ENCODE data around the gene CFAP53. TPM values are rescaled to one million over a fixed set of nuclear protein-coding genes. Genes with fewer than 3 reads are reported as not detected.
"Not testable (repeated sequence)": the region's sequence is repeated elsewhere in the genome, so short reads cannot be mapped to it uniquely, and the experiment has no call there.

Gene CFAP53
- total RNA-seq, 1 donor from 2014 or later: not detected

DNA sequence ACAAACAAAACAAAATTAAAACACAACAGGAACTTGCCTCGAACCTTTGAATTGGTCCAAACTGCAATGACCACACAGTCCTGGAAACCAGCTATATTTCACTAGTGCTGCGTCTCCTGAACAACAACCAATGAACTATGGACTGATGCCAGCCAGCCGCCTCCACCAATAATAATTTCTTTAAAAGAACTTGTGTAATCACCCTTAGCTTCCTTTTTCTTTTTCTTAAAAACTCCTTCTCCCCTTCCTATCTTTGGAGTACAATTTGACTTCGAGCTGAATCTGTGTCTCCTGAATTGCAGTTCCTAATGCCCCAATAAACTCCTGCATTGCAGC, 22.8 kb upstream of the CFAP53 start:
- intact Hi-C loops (cut with micrococcal nuclease): no loop called here
- no peak for ATAC-seq
- DNase-seq: no peak

DNA sequence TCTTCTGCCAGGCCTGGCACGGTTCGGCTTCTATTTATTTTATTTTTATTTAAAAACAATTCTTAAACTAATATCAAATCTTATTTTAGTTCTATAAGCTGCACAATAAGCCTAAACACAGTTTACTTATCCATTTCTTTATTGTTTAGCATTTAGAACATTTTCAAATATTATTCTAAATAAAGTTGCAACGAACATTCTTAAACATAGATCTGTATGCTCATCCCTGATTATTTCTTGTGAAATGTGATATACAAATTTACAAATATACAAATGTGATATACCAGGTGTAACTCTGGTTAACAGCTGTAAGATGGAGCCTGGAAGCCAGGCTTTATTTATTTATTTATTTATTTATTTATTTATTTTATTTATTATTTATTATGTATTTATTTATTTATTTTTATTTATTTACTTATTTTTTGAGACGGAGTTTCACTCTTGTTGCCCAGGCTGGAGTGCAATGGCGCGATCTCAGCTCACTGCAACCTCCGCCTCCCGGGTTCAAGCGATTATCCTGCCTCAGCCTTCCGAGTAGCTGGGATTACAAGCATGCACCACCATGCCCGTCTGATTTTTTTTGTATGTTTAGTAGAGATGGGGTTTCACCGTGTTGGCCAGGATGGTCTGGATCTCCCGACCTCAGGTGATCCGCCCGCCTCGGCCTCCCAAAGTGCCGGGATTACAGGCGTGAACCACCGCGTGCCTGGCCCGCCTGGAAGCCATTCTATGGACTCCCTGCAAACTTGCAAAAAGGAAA, 22.2 kb upstream of the CFAP53 start:
- intact Hi-C loops (cut with micrococcal nuclease); ATAC-seq; DNase-seq: not testable (repeated sequence)

DNA sequence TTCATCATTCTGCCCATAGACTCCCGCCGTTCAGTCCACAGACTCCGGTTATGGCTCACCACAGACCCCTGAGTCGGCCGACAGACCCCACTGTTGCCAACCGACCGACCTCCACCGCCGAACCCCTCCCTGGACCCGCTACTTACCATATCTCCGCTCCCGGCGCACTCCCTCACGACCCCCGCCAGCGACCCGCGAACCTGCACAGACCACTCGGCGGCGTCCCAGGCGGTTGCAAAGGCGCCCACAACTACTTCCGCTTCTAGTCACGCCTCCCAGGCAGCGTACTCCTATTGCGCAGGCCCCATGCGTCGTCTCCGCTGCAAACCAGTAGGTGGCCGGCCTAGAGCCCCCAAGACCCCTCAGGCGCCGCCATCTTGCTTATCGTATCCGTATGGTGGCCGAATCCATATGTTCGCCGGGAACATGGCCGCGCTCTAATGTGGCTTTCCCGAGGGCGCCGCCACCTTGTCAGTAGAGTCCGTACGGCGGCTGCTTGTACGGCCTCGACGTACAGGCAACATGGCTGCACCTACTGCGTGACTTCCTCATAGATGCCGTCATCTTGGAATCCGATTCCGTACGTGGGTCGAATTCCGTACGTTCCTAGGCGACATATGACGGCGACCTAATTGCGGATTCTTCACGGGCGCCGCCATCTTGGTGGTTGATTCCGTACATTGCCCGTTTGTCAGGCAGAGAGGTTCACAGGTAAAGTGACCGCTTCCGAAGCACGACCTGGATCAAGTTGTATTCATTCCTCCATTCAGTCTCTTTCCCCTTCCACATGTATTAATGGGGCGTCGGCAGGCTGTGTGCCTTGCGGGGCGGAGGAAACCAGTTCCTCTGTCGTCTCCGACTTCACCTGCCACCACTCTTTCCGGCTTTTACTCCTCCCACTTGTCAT, 21.4 kb upstream of the CFAP53 start, which contains the start of gene CXXC1:
Gene CXXC1, minus strand, starts transcription at position 252 of the 907 bp plus-strand sequence. Its CDS starts 103 bp downstream, at position 149.
- intact Hi-C loops (cut with micrococcal nuclease): no loop called here
- DNase-seq (peak; percentile 98), ATAC-seq (peak; percentile 94)

- no peak for DNase-seq
- ATAC-seq: peak; percentile 8
- intact Hi-C loops (cut with micrococcal nuclease): no loop called here
These were observed 20.7 kb upstream of the CFAP53 start for GRCh38 chr18:50287028-50287440.

- intact Hi-C loops (cut with micrococcal nuclease): no loop called here
- no peak for DNase-seq
These were observed 20.2 kb upstream of the CFAP53 start for GRCh38 chr18:50286391-50287027.

GRCh38 chr18:50285631-50286321, 19.5 kb upstream of the CFAP53 start:
- ATAC-seq (no peak), DNase-seq (no peak)
- intact Hi-C loops (cut with micrococcal nuclease): no loop called here

More at GRCh38 chr18:50286391-50287027, 20.2 kb upstream of the CFAP53 start:
- no peak for ATAC-seq

DNA sequence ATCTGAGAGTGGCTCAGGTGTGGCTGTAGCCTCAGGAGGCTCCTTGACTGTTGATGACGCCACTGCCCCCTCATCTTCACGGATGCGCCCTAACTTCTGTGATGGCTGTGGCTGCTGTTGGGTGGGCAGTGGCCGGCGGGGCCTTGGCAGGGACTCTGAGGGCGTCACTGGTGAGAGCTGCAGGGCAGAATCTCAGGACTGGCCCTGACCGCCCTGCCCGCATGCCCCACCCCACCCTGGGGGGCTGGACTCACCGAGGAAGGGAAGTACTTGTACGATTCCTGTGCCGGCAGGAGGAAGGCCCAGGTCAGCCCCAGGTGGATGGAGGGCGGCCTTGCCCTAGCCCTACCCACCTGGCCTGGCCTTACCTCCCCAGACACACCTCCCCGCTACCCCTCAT, 18.8 kb upstream of the CFAP53 start:
- ATAC-seq (no peak), DNase-seq (no peak)
- intact Hi-C loops (cut with micrococcal nuclease): no loop called here

- DNase-seq (no peak), ATAC-seq (no peak)
These were observed 18.1 kb upstream of the CFAP53 start for GRCh38 chr18:50284255-50284885.

DNA sequence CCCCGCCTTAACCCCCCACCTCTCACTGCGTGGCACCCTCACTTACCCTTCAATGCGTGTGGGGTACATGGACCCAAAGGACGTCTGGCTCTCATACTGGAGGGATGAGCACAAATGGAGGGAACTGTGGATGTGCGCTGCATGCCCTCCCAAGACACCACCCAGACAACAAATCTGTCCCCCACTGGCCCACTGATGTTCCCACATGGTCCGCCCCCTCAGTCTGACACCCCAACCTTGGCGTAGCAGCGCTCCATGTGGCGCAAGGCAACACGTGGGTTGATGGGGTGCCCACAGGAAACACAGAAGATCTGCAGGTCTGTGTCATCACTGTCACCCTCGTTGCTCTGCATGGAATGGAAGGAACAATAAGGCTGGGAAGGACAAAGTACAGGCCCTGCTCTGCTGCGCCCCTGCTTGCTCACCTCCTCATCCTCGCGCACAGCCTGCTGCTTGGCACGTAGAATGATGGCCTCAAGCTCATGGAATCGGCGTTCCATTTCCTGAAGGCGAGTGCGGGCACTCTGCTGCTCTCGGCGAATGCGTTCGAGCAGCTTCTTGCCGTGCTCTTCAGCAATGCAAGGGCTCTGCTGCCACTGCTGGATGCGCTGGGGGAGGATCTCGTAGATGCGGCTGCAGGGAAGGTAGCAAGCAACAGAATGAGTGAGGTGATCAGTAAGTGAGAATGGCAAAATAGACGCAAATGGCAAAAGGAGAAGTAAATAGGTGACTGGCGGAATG, 17.3 kb upstream of the CFAP53 start:
- intact Hi-C loops (cut with micrococcal nuclease): no loop called here
- no peak for DNase-seq
- no peak for ATAC-seq

More at GRCh38 chr18:50284255-50284885, 18.1 kb upstream of the CFAP53 start:
- intact Hi-C loops (cut with micrococcal nuclease): no loop called here

DNA sequence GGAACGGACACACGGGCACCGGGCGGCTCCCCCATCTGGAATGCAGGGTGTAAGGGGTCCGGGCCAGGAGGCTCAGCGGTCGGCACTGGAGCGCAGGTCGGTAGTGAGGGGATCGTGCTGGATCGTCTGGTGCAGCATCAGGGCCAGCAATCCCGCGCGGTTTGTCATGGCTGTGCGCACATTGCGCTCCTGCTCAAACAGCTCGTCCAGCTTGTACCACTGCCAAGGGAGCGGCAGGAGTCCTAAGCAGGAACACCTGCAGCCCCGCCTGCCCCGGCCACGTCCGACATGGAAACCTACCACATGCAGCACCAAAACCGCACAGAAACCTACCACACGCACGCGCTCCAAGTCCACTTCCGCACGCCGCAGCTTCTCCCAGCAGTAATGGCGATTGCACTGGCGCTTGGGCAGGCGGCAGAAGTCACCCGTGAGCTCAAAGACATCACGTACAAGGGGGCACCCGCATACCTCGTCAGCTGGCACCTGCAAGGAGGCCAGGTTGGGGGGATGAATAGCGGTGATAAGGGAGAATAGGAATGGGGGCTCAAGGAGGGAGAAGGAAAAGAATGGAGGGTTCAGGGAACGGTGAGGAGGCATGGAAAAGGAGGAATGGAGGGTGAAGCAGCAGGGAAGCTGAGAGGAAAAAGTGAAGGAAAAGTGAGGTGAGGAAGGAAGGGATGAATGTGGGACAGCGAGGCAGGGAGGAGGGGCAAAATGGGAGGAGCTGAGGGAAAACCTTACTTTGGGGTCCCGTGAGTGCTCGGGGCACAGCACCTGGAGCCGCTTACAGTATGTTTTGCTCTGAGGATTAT, 16.4 kb upstream of the CFAP53 start:
- no peak for ATAC-seq
- intact Hi-C loops (cut with micrococcal nuclease): no loop called here
- no peak for DNase-seq

- intact Hi-C loops (cut with micrococcal nuclease): no loop called here
- ATAC-seq (peak; percentile 2), DNase-seq (no peak)
These were observed 15.8 kb upstream of the CFAP53 start for GRCh38 chr18:50281972-50282520.

DNA sequence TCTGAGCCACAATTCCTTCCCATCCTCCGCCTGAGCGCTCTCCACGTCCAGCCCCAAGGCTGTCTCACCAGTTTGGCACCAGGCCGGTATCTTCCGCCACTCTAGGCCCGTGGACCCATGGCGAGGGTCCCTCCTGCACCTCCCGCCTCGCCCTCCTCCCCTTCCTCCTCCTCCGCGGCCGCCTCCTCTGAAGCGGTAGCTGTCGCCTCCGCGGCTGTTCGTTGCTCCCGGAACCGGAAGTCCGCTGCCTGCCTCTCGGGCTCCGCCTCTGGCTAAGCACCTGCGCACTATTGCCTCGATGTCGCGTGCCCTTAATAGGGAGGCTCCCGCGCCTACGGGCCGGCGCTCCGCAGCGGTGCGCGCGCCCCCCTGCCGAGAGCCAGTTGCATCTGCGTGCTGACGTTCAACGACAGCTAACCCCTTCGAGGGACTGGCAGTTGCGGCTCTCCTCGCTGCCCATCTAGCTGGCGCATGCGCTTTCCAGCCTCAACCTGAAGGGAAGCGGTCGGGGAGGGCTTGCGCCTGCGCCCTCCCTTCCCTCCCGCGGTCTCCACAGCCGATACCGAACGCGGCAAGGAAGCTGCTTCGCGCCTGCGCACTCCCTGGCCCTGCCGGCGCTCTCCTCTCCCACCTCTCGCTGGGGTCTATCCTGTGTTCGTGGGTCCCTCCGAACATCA, 15.1 kb upstream of the CFAP53 start, which contains the start of gene MBD1:
Gene MBD1, minus strand, starts transcription at position 229 of the 677 bp plus-strand sequence. CDS start 1,531 bp downstream, outside the sequence.
- DNase-seq (peak; percentile 98), ATAC-seq (peak; percentile 95)
- intact Hi-C loops (cut with micrococcal nuclease): no loop called here

- intact Hi-C loops (cut with micrococcal nuclease): no loop called here
- ATAC-seq (no peak), DNase-seq (no peak)
These were observed 14.5 kb upstream of the CFAP53 start for GRCh38 chr18:50280707-50281294.

- no peak for DNase-seq
- no peak for ATAC-seq
- intact Hi-C loops (cut with micrococcal nuclease): no loop called here
These were observed 13.5 kb upstream of the CFAP53 start for GRCh38 chr18:50279752-50280151.

DNA sequence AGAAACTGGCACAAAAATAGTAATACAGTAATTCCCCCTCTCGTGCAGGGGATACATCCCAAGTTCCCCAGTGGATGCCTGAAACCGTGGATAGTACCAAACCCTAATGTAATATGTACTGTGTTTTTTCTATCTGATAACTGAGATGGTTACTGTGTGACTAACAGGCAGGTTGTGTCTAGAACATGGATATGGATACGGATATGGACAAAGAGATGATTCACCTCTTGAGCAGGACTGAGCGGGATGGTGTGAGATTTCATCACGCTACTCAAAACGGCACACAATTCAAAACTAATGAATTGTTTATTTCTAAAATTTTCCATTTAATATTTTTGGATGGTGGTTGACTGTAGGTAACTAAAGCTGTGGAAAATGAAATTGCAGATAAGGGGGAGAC, 11.6 kb upstream of the CFAP53 start:
- DNase-seq (no peak), ATAC-seq (no peak)
- intact Hi-C loops (cut with micrococcal nuclease): no loop called here

DNA sequence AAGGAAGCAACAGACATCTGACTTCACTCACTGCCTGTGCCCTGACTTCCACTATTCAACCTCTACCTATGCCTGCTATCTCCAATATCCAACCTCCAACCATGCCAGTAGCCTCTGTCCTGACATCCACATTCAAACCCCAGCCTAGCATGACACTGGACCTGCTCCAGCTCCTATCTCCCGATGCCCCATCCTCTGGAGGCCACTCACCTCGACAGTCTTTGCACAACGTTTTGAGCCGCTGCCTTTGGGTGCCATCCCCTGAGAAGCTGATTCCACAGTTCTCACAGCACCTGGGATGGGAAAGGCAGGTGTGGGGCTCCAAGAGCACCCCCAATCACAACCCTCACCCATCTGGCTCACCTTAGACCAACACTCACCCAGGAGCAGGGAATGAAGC, 10.2 kb upstream of the CFAP53 start:
- ATAC-seq (no peak), DNase-seq (no peak)
- intact Hi-C loops (cut with micrococcal nuclease): no loop called here
